Endothelial cell of umbilical vein (primary cell): ENCODE results near the gene PTTG1IP. TPM values are rescaled to one million over a fixed set of nuclear protein-coding genes. Genes with fewer than 3 reads are reported as not detected.

Experiments
- BruUV-seq: library from RNA; stranded (reverse); fragments of 400-500 nt; replicated peaks from 2 replicates; lab custom pipeline; 2021; lab: Mats Ljungman, UMichigan
- CTCF ChIA-PET: fragments of 300-600, 350-600 bp; sonication (Branson Sonifier 250); formaldehyde crosslinking; loops from one replicate; lab custom pipeline; 2021; ENCODE audit warnings: antibody characterized with exemption, inconsistent platforms; lab: Charles Lee
- POLR2A ChIA-PET: fragments of 300-600, 350-600 bp; sonication (Branson Sonifier 250); formaldehyde crosslinking; loops from one replicate; lab custom pipeline; 2021; ENCODE audit warnings: antibody characterized with exemption, inconsistent platforms; lab: Charles Lee
- DNase-seq: peaks from one replicate; pipeline ENCODE4 v3.0.0-alpha.2; 2011; ENCODE audit warnings: low read depth, low spot score
- FAIRE-seq: peaks from 2 replicates; lab custom pipeline; 2011; peaks lifted over from hg19 to GRCh38; lab: Jason Lieb, UNC
- H2AFZ ChIP-seq: 2 replicates; pipeline ENCODE4 v1.6.0; 2012; ENCODE audit warnings: low read depth, low read length, control low read depth, inconsistent platforms
- H3K27ac ChIP-seq: 2 replicates; pipeline ENCODE4 v1.5.1; 2011; ENCODE audit warnings: low read depth, mild to moderate bottlenecking, control low read depth, low read length, moderate library complexity; ENCODE audit not compliant: insufficient read depth
- H3K27me3 ChIP-seq, 2 experiments: 2 replicates each; pipeline versions ENCODE4 v1.6.0 to v1.6.1; 2011; ENCODE audit warnings: low read length in 2 of 2, mixed read lengths in 1 of 2; ENCODE audit not compliant: control insufficient read depth in 2 of 2, insufficient read depth in 2 of 2
- H3K36me3 ChIP-seq, 2 experiments: 2 replicates in 1 of 2; 3 replicates in 1 of 2; pipeline ENCODE4 v1.5.1; 2011; ENCODE audit warnings: low read length in 2 of 2, mild to moderate bottlenecking in 1 of 2, moderate library complexity in 1 of 2; ENCODE audit not compliant: control insufficient read depth in 2 of 2, insufficient read depth in 2 of 2; ENCODE audit errors: extremely low read depth in 1 of 2
- H3K4me1 ChIP-seq: 3 replicates; pipeline ENCODE4 v1.5.1; 2011; ENCODE audit warnings: mild to moderate bottlenecking, low read length; ENCODE audit not compliant: control insufficient read depth, insufficient read depth; ENCODE audit errors: extremely low read depth
- H3K4me2 ChIP-seq: 2 replicates; pipeline ENCODE4 v1.6.1; 2011; ENCODE audit warnings: low read length, control low read depth, mixed read lengths; ENCODE audit not compliant: insufficient read depth
- H3K4me3 ChIP-seq, 3 experiments: fragments of 200-600 bp in 1 of 3; sonication (generic), shearing (Covaris generic) in 1 of 3; replicated peaks in 1 of 3; 2 replicates each; pipeline ENCODE4 v1.5.1; 2011 to 2016; ENCODE audit warnings: control low read depth in 3 of 3, low read length in 3 of 3, mild to moderate bottlenecking in 2 of 3, inconsistent platforms in 1 of 3, low read depth in 1 of 3, moderate library complexity in 1 of 3; ENCODE audit not compliant: insufficient read depth in 1 of 3
- H3K79me2 ChIP-seq: 2 replicates; pipeline ENCODE4 v1.6.0; 2012; ENCODE audit warnings: low read length, inconsistent platforms; ENCODE audit not compliant: control insufficient read depth, insufficient read depth
- H3K9ac ChIP-seq: replicated peaks from 2 replicates; pipeline ENCODE3; 2011; ENCODE audit warnings: low read length, control low read depth; ENCODE audit not compliant: insufficient read depth; ENCODE audit errors: extremely low read depth
- H3K9me1 ChIP-seq: replicated peaks from 3 replicates; pipeline ENCODE4 v1.6.0; 2011; ENCODE audit warnings: mild to moderate bottlenecking, low read length; ENCODE audit not compliant: control insufficient read depth, insufficient read depth; ENCODE audit errors: extremely low read depth
- H3K9me3 ChIP-seq: replicated peaks from 2 replicates; pipeline ENCODE4 v1.5.1; 2012; ENCODE audit warnings: low read length, inconsistent platforms; ENCODE audit not compliant: control insufficient read depth, insufficient read depth
- H4K20me1 ChIP-seq: replicated peaks from 2 replicates; pipeline ENCODE3; 2011; ENCODE audit warnings: mild to moderate bottlenecking, low read length; ENCODE audit not compliant: control insufficient read depth, insufficient read depth; ENCODE audit errors: extremely low read depth
- EZH2 ChIP-seq: IDR thresholded peaks from 2 replicates; pipeline ENCODE4 v1.6.1; 2012; ENCODE audit warnings: borderline replicate concordance, low read depth, mild to moderate bottlenecking, moderate library complexity, low read length, inconsistent platforms; ENCODE audit not compliant: severe bottlenecking
- FOS ChIP-seq: IDR thresholded peaks from 2 replicates; pipeline ENCODE4 v1.6.1; 2011; ENCODE audit warnings: mild to moderate bottlenecking, low read length, moderate library complexity, borderline replicate concordance; ENCODE audit not compliant: insufficient read depth
- GATA2 ChIP-seq: IDR thresholded peaks from 2 replicates; pipeline ENCODE4 v1.7.0; 2011; ENCODE audit warnings: low read depth, mild to moderate bottlenecking, moderate library complexity, mixed read lengths, low read length; ENCODE audit not compliant: insufficient read length, insufficient read depth
- JUN ChIP-seq: IDR thresholded peaks from 2 replicates; pipeline ENCODE4 v1.6.1; 2011; ENCODE audit warnings: borderline replicate concordance, low read depth; ENCODE audit not compliant: insufficient read length, insufficient read depth
- MYC ChIP-seq: IDR thresholded peaks from one replicate; pipeline ENCODE4 v1.6.1; 2011; ENCODE audit warnings: mild to moderate bottlenecking, low read depth, low read length
- POLR2AphosphoS5 ChIP-seq: IDR thresholded peaks from 2 replicates; pipeline ENCODE4 v1.6.1; 2012; ENCODE audit warnings: low read depth, mild to moderate bottlenecking, control low read depth, low read length, moderate library complexity; ENCODE audit not compliant: insufficient read depth
- dilution Hi-C: fragments of 300-500 bp; cut with MboI; formaldehyde crosslinking; loops from one replicate; pipeline ENCODE4 v1.15.0; 2019; ENCODE audit warnings: low sequenced_read_pairs; ENCODE audit not compliant: extremely low pct_ligation_motif_present
- intact Hi-C: fragments of 100-400 bp; cut with micrococcal nuclease; formaldehyde crosslinking; loops from one replicate; pipeline ENCODE4 v1.10.0; 2022
- polyA plus RNA-seq, 4 experiments: library from polyadenylated mRNA; depleted of rRNA in 3 of 4; stranded (reverse) in 3 of 4; unstranded in 1 of 4; fragments of >200 nt; gene quantifications; 2 replicates each; pipeline versions ENCODE4 v1.2.1 to v1.2.3, GENCODE V29; 2011 to 2012; ENCODE audit warnings: missing spikeins in 1 of 4
- total RNA-seq: library from RNA; stranded (reverse); gene quantifications from 2 replicates; pipeline ENCODE4 v1.2.3, GENCODE V29; 2021
- TF ChIP-seq, protein P1 (sequence below), 2 donors: IDR thresholded peaks; 1 replicate in 1 of 2; 2 replicates in 1 of 2; pipeline ENCODE4 v1.5.1; 2011; ENCODE audit warnings: low read length in 2 of 2, mild to moderate bottlenecking in 2 of 2, moderate library complexity in 2 of 2, control low read depth in 1 of 2, inconsistent platforms in 1 of 2, low read depth in 1 of 2; ENCODE audit not compliant: insufficient read depth in 1 of 2; ENCODE audit errors: extremely low read depth in 1 of 2
- TF ChIP-seq, protein P2 (sequence below): IDR thresholded peaks from 2 replicates; pipeline ENCODE4 v1.6.1; 2011; ENCODE audit not compliant: insufficient read depth, insufficient read length

PTTG1IP gene
- total and polyA plus RNA-seq, 2 donors (not counting 3 experiments of a cell fraction or from before 2014, with no cell fraction given) = 342 to 415 TPM

DNA sequence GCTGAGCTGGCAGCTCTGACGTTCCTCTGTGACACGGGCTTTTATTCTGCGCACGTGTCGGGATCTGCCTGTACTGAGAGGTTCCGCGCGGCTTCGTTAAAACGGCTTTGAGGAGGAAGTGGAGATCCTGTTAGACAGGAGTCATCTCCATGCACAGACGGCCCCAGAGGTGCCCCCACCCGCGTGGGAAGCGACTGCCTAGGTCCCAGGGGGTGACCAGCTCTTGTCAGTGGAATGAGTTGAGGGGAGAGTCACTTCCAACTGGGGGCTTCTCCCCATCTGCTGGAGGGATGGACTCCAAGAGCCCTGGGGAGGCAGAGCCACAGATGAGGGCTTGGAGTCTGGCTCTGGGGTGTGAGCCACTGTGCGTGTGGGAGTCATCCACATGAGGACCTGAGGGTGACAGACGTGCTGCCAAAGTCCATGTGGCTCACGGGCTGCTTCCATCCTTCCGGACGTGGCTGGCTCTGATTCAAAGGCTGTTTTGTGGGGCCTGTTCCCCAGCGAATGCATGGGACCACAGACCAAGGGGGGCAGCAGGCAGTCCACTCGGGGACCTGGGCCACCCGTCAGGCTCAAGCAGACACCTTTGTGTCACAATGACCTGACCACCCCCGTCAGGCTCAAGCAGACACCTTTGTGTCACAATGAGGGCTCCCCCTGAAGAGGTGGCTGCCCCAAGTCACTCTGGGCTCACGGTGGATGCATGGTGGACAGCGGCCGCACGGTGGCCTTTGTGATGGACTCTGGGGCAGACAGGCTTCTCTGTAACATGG, 26.8 kb downstream of the PTTG1IP start:
- H3K9ac ChIP-seq = no peak overlapping the region
- peaks cover 22 to 25% of the 10 kb centered on the region in 2 experiments for H3K36me3 ChIP-seq
- H3K4me2 ChIP-seq = peak overlapping the region; percentile 87
- H3K4me3 ChIP-seq = peak overlapping the region in 1 of 3 experiments; percentile 7
- peaks cover 2 to 4% of the 10 kb centered on the region in 2 experiments for H3K27me3 ChIP-seq
- no TSS peak for BruUV-seq
- peak; percentile 63 for FAIRE-seq
- H3K4me1 ChIP-seq = peaks cover 16% of the 10 kb centered on the region
- dilution Hi-C loops = no loop called here
- no peak for DNase-seq
- H3K27ac ChIP-seq = no peak overlapping the region
- H3K79me2 ChIP-seq = peaks cover 1% of the 10 kb centered on the region
- ChIA-PET POLR2A (no interaction called here), CTCF (interaction anchor here (0.9 to 2.7 kb wide), 9 partner anchors 23 to 95 kb away, joined by 3 to 11 read pairs (median 5); partner anchors contain the start of genes PTTG1IP and UBE2G2)
- intact Hi-C loops = loop anchor here (1.0 kb wide), 3 partner anchors 26 to 65 kb away; partner anchors contain the start of gene UBE2G2
- peaks cover 4% of the 10 kb centered on the region for H4K20me1 ChIP-seq
- H3K9me1 ChIP-seq = no peaks in the 10 kb centered on the region
- no peaks in the 10 kb centered on the region for H3K9me3 ChIP-seq
- H2AFZ ChIP-seq = no peak overlapping the region
- TF ChIP-seq, protein P1, sequence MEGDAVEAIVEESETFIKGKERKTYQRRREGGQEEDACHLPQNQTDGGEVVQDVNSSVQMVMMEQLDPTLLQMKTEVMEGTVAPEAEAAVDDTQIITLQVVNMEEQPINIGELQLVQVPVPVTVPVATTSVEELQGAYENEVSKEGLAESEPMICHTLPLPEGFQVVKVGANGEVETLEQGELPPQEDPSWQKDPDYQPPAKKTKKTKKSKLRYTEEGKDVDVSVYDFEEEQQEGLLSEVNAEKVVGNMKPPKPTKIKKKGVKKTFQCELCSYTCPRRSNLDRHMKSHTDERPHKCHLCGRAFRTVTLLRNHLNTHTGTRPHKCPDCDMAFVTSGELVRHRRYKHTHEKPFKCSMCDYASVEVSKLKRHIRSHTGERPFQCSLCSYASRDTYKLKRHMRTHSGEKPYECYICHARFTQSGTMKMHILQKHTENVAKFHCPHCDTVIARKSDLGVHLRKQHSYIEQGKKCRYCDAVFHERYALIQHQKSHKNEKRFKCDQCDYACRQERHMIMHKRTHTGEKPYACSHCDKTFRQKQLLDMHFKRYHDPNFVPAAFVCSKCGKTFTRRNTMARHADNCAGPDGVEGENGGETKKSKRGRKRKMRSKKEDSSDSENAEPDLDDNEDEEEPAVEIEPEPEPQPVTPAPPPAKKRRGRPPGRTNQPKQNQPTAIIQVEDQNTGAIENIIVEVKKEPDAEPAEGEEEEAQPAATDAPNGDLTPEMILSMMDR (IDR thresholded peaks at IDR 0.05; ENCODE audit: extremely low read depth in 1 of 2, insufficient read depth in 1 of 2, low read depth in 1 of 2, low read length in 2 of 2) = no peak
- no peak for TF ChIP-seq GATA2
- TF ChIP-seq POLR2AphosphoS5 = no peak
- TF ChIP-seq JUN = no peak
- no peak for TF ChIP-seq FOS
- TF ChIP-seq MYC = no peak
- no peak for TF ChIP-seq EZH2
- TF ChIP-seq, protein P2, sequence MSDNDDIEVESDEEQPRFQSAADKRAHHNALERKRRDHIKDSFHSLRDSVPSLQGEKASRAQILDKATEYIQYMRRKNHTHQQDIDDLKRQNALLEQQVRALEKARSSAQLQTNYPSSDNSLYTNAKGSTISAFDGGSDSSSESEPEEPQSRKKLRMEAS = no peak
